Suprapubic skin (tissue), 4 donors: ENCODE measurements around the gene NCBP3. TPM values are rescaled to one million over a fixed set of nuclear protein-coding genes. Genes with fewer than 3 reads are reported as not detected.

Experiments
- DNase-seq, 2 donors: peaks; one replicate each; pipeline ENCODE4 v3.0.0-alpha.2; 2019; ENCODE audit warnings: low spot score in 2 of 2
- H3K27ac ChIP-seq: fragments of 200-600 bp; sonication (generic); one replicate; pipeline ENCODE4 v1.5.1; 2019
- H3K27me3 ChIP-seq: fragments of 200-600 bp; sonication (generic); one replicate; pipeline ENCODE4 v1.5.1; 2019
- H3K36me3 ChIP-seq: fragments of 200-600 bp; sonication (generic); one replicate; pipeline ENCODE4 v1.5.1; 2019
- H3K4me1 ChIP-seq: fragments of 200-600 bp; sonication (generic); one replicate; pipeline ENCODE4 v1.5.1; 2019
- H3K4me3 ChIP-seq: fragments of 200-600 bp; sonication (generic); one replicate; pipeline ENCODE4 v1.5.1; 2019; ENCODE audit warnings: mild to moderate bottlenecking
- H3K9me3 ChIP-seq: fragments of 200-600 bp; sonication (generic); one replicate; pipeline ENCODE4 v1.5.1; 2019
- EP300 ChIP-seq: sonication (generic); formaldehyde crosslinking; IDR thresholded peaks from one replicate; pipeline ENCODE4 v1.6.1; 2017; ENCODE audit warnings: antibody characterized with exemption
- POLR2A ChIP-seq, 2 donors: fragments of 450-650 bp; IDR thresholded peaks; one replicate each; pipeline ENCODE4 v1.6.1; 2017; ENCODE audit warnings: antibody characterized with exemption in 2 of 2, mild to moderate bottlenecking in 2 of 2, moderate library complexity in 2 of 2
- POLR2AphosphoS5 ChIP-seq, 3 donors: sonication (generic); formaldehyde crosslinking; IDR thresholded peaks; one replicate each; pipeline ENCODE4 v1.6.1; 2017; ENCODE audit warnings: antibody characterized with exemption in 3 of 3
- WGBS: methylation state at CpG from one replicate; pipeline ENCODE4 v1.1.5; 2018; 5-methylcytosine and 5-hydroxymethylcytosine counted together
- total RNA-seq, 4 donors: library from RNA; depleted of rRNA; stranded (reverse); fragments of >200 nt; gene quantifications; one replicate each; pipeline ENCODE4 v1.1.0, GENCODE V29; 2016
- TF ChIP-seq, protein P1 (sequence below), 2 donors: fragments of 200-600 bp in 1 of 2; fragments of 450-650 bp in 1 of 2; sonication (generic) in 1 of 2; IDR thresholded peaks; one replicate each; pipeline ENCODE4 v1.5.1; 2016 to 2019; ENCODE audit warnings: antibody characterized with exemption in 2 of 2, mild to moderate bottlenecking in 1 of 2, moderate library complexity in 1 of 2

Gene NCBP3
- total RNA-seq, 4 donors from 2014 or later, result 15.4 to 41.8 (median 26.1) TPM

DNA sequence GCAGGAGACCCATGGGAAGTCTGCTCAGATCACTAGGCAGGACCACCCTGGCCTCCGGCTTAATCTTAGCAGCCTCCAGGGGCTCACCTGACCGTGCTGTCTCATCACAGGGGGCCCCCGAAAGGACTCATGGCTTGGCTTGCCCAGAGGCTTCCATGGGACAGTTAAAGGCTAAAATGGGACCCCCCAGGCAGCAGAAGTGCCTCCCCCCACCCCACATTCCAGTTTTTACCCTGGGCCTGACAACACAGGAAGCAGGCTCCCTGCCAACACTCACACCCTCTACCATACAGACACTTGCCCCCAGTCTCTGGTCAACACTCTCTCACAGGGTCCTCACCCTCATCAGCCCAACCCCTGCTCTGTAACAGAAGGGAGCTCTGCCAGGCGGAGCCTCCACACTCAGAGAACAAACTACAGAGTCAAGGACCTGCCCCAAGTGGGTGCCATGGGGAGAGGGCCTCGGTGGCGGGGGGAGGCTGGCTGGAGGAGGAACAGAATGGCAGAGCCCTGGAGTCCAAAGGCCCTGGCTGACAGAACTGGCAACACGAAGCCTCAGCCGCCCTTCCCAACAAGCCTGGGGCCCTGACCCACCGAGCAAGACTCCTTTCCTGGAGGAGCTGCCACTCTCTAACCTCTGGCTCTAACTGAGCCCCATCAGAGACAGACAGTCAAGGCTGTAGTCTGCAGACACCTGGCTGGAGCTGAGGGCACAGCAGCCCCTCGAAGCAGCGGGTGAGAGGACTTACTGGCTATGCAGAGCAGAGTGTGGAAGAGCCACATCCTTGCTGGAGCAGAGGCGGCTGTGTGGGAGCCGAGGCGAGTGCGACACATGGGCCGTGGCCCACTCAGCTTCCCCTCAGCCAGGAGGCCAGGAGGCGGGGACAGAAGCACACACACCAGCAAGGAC is 45.4 kb downstream of the NCBP3 start, which contains the start of gene ITGAE:
ITGAE (minus strand) TSS at position 827 of the 910 bp plus-strand sequence; CDS start at position 783, 44 bp downstream.
- TF ChIP-seq, protein P1, sequence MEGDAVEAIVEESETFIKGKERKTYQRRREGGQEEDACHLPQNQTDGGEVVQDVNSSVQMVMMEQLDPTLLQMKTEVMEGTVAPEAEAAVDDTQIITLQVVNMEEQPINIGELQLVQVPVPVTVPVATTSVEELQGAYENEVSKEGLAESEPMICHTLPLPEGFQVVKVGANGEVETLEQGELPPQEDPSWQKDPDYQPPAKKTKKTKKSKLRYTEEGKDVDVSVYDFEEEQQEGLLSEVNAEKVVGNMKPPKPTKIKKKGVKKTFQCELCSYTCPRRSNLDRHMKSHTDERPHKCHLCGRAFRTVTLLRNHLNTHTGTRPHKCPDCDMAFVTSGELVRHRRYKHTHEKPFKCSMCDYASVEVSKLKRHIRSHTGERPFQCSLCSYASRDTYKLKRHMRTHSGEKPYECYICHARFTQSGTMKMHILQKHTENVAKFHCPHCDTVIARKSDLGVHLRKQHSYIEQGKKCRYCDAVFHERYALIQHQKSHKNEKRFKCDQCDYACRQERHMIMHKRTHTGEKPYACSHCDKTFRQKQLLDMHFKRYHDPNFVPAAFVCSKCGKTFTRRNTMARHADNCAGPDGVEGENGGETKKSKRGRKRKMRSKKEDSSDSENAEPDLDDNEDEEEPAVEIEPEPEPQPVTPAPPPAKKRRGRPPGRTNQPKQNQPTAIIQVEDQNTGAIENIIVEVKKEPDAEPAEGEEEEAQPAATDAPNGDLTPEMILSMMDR (IDR thresholded peaks at IDR 0.05), result no peak
- TF ChIP-seq EP300 (no peak), POLR2AphosphoS5 (IDR thresholded peaks at IDR 0.05) (no peak), POLR2A (IDR thresholded peaks at IDR 0.05) (no peak)
- H3K27me3 ChIP-seq, result no peaks in the 10 kb centered on the region
- H3K9me3 ChIP-seq, result no peaks in the 10 kb centered on the region
- peaks cover 4% of the 10 kb centered on the region for H3K4me1 ChIP-seq
- no peaks in the 10 kb centered on the region for H3K36me3 ChIP-seq
- 74% methylated on average over 12 of the region's 17 CpGs for WGBS
- no peak within 1 kb of the TSS for H3K4me3 ChIP-seq
- no peak within 1 kb of the TSS for H3K27ac ChIP-seq
- peak in 1 of 2 donors; percentile 24 for DNase-seq

DNA sequence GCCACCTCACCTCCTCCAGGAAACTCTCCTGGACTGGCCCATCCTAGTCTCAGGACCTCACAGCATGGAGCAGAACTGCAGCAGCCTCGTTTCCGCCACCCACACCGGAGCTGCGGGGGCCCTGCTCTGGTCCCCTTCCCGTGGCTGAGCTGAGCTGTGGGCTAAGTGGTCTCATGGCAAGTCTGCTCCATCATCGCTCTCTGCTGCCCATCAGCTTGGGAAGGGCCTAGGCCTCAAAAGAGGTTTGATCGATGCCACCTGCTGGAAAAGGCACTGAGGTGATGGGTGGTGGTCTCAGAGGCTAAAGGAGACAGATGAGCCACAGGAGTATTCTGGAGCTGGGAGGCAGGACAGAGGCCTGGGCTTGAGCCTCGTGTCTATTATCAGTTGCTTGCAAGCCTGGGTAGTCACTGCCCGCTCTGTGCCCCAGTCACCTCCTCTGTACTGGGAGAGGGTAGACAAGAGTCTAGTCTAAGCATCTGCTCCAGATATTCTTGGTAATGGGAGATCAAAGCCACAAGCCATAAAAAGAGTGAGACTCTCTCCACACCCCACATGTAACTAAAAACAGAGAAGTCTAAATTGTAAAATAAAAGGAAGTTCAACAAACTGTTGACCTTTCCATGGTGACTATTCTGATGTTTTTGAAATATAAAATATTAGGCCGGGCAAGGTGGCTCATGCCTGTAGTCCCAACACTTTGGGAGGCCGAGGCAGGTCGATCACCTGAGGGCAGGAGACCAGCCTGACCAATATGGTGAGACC is 46.7 kb downstream of the NCBP3 start:
- Histone ChIP-seq H3K4me3 (no peak overlapping the region), H3K27ac (no peak overlapping the region), H3K36me3 (no peaks in the 10 kb centered on the region), H3K27me3 (no peaks in the 10 kb centered on the region), H3K9me3 (no peaks in the 10 kb centered on the region), H3K4me1 (peaks cover 4% of the 10 kb centered on the region)
- DNase-seq, result peak; percentile 9 to 48
- TF ChIP-seq, protein P1 (IDR thresholded peaks at IDR 0.05), result no peak
- TF ChIP-seq EP300, result no peak
- TF ChIP-seq POLR2A (IDR thresholded peaks at IDR 0.05), result no peak
- TF ChIP-seq POLR2AphosphoS5 (IDR thresholded peaks at IDR 0.05), result no peak
- WGBS, result 90% methylated on average over 12 of the region's 12 CpGs

DNA sequence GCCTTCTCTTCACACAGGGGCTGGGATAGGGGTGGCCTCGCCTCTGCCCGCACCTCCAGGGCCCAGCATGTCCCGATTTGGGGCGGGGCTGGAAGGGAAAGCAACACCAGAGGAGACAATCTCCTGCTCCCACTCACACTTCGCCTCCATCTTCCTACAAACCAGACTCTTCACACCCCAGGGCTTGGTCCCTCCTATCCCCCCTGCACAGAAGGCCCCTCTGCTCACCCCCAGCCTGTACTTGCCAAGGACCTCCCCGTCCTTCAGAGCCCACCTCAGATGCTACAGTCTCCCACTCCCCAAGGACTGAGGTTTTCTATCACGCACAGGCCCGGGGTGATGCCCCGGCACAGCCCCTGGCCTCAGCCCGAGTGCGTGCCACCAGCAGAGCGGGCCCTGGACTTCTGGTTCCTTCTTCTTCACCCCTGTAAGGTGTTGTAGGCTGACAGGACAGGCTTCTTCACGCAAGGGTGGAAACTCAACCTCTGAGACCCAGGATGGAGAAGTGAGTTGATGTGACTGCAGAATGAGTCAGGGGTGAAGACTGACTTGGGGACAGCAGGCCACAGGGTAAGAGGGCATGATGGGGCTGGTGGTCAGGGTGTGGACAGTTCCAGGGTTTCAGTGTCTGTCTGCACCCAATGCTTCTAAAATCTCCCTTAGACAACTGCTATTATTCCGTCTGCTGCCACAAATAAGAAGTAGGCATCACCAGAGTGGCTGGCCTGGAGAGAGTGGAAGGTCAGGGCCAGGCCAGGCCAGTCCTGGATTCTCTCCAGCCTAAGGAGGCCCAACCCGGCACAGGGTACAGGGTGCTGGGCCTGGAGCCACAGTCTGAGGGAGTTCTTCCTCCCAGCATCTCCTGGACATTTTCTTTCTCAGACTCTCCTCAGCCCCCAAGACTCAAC is 47.5 kb downstream of the NCBP3 start:
- Histone ChIP-seq H3K9me3 (no peaks in the 10 kb centered on the region), H3K27me3 (no peaks in the 10 kb centered on the region), H3K4me1 (peaks cover 4% of the 10 kb centered on the region), H3K4me3 (no peak overlapping the region), H3K36me3 (no peaks in the 10 kb centered on the region), H3K27ac (no peak overlapping the region)
- 93% methylated on average over 14 of the region's 15 CpGs for WGBS
- TF ChIP-seq, protein P1 (IDR thresholded peaks at IDR 0.05), result no peak
- TF ChIP-seq POLR2AphosphoS5 (IDR thresholded peaks at IDR 0.05), result no peak
- DNase-seq, result peak in 1 of 2 donors; percentile 73

DNA sequence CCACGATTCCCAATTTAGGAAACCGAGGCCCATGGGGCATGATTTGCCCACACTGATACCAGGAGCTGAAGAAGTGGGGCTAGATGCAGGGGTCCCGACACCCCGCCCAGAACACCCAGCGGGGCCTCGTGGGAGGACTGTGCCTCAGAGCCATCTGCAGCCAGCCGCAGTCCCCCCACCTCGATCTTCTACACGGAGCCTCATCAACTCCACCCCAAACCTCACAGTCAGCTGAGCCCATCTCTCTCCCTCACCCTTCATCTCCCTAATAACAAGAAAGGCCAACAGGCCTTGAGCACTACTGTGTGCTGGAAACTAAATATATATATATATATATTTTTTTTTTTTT is 49.2 kb downstream of the NCBP3 start:
- TF ChIP-seq EP300, result no peak
- TF ChIP-seq POLR2AphosphoS5 (IDR thresholded peaks at IDR 0.05), result no peak
- TF ChIP-seq, protein P1 (IDR thresholded peaks at IDR 0.05), result no peak
- Histone ChIP-seq H3K36me3 (no peaks in the 10 kb centered on the region), H3K27ac (no peak overlapping the region), H3K27me3 (no peaks in the 10 kb centered on the region), H3K4me1 (no peaks in the 10 kb centered on the region), H3K4me3 (no peak overlapping the region), H3K9me3 (no peaks in the 10 kb centered on the region)
- 86% methylated on average over 9 of the region's 9 CpGs for WGBS
- peak in 1 of 2 donors; percentile 29 for DNase-seq
